Activated CD4-positive, alpha-beta T cell treated with anti-CD3 and anti-CD28 coated beads for 1 hour (primary cell): ENCODE data around the gene MRC2.
"Not testable (repeated sequence)": the region's sequence is repeated elsewhere in the genome, so short reads cannot be mapped to it uniquely, and the experiment has no call there.

Experiments
- DNase-seq: peaks from one replicate; pipeline ENCODE4 v3.0.0-alpha.2; 2020

Gene MRC2

DNA sequence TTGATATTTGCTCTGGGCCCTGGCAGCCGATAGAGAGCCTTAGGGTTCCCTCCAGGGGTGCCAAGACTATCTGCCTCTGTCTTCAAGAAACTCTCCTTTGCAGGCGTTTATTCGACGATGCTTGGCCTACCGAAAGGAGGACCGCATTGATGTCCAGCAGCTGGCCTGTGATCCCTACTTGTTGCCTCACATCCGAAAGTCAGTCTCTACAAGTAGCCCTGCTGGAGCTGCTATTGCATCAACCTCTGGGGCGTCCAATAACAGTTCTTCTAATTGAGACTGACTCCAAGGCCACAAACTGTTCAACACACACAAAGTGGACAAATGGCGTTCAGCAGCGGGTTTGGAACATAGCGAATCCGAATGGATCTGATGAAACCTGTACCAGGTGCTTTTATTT lies 15.2 kb upstream of the MRC2 start:
- not testable (repeated sequence) for DNase-seq

DNA sequence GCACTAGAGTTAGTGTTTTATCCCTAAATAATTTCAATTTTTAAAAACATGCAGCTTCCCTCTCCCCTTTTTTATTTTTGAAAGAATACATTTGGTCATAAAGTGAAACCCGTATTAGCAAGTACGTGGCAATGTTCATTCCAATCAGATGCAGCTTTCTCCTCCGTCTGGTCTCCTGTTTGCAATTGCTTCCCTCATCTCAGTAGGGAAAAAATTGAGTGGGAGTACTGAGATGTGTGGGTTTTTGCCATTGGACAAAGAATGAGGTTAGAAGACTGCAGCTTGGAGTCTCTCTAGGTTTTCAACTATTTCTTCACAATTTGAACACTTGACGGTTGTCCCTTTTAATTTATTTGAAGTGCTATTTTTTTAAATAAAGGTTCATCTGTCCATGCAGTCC lies 14.4 kb upstream of the MRC2 start:
- DNase-seq: not testable (repeated sequence)

DNA sequence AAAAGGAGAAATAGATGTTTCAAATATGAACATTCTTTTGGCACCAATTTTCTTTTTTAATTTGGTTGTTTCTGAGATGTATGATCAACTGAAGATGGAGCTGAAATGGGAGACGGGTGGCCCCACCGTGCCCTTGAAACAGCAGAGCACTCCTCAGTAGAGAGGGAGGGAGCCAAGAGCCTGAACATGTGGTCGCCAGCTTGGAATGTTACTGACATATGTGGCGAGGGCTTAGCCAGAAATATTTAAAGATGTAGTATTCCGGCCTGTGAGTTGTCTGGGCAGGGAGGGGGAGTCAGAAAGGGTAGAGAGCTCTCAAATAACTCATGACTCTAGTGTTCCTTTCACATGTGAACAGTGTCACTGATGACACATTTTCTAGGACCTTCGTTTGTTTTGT lies 13.3 kb upstream of the MRC2 start:
- no peak for DNase-seq

GRCh38 chr17:62615503-62615902 lies 12.0 kb upstream of the MRC2 start:
- no peak for DNase-seq

GRCh38 chr17:62616993-62617893 lies 10.2 kb upstream of the MRC2 start:
- DNase-seq: no peak

DNA sequence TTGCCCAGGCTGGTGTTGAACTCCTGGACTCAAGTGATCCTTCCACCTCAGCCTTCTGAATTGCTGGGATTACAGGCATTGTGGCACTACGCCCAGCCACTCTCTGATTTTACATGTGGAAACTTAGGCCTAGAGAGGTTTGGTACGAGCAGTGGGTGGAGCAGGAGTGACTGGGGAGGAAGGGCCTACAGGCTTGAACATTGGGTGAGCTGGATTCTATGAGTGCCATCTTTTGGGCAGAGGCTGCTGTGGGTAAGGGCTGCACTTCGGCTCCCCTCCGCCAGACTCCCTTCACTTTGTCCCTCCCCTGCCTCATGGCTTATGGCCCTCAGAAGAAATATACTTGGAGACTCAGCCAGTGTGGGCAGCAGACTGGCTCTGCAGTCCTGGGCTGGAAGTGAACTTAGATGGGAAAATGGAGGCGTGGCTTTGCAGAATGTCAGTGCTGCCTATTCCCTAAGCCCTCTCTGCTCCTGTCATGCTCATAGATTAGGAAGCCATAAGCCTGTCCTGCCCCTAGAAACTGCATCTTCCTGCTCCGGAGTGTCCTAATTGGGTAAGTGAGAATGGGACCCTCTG lies 9.5 kb upstream of the MRC2 start:
- DNase-seq: no peak

DNA sequence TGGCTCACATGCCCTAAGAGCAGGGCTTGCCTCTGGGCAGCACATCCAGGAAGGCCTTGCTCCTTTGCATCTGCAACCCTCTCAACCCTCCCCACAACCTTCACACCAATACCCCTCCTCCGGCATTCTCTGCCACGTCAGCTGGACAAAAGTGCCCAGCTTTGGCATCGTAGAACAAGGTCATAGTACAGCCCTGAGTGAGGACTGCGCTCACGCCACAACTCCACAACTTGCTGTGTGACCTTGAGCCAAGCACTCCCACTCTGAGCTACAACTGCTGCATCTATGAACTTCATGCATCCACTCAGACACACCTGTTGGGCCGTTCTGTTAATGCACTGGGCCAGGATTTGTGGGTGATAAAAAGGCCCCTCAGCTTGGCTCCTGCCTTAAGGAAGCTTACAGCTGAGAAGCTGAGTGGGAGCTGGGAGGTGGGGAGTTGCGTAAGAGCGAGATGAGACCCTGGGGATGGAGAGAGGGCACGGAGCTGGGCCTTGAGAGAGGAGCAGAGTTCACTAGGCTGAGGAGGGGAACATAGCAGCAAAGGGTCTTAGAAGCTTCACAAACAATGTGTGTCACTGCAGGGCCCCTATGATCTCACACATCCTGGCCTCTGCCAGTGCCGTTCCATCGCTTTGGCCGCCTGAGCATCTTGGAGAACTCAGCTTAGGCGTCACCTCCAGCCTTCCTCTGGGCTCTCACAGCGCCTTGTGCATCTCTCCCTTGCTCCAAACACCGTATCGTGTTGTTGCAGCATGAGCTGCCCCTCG lies 8.6 kb upstream of the MRC2 start:
- DNase-seq: no peak

GRCh38 chr17:62619417-62620155 lies 7.9 kb upstream of the MRC2 start:
- no peak for DNase-seq

GRCh38 chr17:62621223-62621622 lies 6.2 kb upstream of the MRC2 start:
- no peak for DNase-seq

DNA sequence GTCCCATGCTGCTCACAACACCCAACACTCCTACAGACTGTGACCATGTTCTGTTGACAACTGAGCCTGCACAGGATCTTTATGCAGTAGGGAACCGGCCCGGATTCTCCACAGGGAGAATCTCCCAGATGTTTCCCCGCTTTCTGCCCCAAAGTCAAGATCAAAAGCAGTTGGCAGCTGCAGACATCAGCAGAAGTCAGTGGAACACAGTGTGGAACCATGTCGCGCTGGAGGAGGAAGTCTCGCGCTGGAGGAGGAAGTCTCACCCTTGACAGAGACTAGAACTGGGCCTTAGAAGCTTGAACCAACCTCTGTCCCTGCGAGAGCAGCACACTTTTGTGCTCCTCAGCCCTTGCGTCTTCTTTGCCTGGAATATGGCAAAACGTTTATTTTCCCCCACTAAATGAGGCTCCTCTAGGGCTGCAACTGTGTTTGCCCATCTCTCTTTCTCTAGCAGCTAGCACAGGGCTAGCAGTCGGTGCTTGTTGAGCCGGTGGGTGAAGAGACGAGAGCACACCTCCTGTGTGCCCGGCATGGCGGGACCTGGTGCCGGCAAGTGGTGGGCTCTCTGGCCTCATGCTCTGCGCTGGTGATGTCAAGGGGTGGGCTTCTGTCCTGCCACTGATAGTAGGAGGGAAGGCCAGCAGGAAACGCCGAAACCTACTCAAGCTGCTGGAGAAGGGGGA lies 2.1 kb upstream of the MRC2 start:
- DNase-seq: no peak

GRCh38 chr17:62625870-62626200 lies 1.6 kb upstream of the MRC2 start:
- DNase-seq: no peak

GRCh38 chr17:62626719-62627218 lies 701 bp upstream of the MRC2 start:
- DNase-seq: no peak

DNA sequence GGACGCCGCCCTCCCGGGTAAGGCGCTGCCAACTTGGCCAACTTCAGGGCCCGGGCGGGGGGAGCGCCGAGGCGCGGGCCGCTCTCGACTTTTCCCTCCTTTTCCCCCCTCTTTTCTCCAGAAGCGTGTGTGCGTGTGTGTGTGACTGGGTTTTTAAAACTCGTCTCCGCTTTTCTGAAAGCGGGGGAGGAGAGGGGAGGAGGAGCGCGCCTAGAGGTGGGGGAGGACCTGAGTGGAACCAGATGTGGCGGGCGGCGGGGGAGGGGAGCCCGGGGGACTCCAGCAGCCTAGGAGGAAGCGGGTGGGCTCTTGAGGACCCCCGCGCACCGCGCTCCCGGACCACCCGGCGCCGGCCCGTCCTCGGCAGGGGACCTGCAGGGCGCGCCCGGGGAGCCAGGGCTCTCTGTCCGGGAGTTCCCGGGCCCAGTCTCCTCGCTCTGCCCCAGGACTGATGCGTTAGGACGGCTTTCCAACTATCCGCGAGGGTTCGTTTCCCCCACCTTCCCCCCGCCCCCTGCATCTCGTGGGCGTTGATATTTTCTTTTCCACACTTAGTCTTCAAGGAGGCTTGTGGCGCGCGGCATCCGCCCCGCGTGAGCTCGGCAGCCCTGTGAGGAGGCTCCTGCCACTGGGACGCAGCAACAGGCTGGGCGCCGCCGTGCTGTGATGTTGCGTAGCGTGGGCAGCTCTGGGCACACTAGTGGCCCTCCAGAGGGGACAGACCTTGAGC lies 599 bp downstream of the MRC2 start:
- DNase-seq: no peak

GRCh38 chr17:62628831-62629555 lies 1.5 kb downstream of the MRC2 start:
- no peak for DNase-seq

GRCh38 chr17:62629556-62630364 lies 2.3 kb downstream of the MRC2 start:
- DNase-seq: no peak

DNA sequence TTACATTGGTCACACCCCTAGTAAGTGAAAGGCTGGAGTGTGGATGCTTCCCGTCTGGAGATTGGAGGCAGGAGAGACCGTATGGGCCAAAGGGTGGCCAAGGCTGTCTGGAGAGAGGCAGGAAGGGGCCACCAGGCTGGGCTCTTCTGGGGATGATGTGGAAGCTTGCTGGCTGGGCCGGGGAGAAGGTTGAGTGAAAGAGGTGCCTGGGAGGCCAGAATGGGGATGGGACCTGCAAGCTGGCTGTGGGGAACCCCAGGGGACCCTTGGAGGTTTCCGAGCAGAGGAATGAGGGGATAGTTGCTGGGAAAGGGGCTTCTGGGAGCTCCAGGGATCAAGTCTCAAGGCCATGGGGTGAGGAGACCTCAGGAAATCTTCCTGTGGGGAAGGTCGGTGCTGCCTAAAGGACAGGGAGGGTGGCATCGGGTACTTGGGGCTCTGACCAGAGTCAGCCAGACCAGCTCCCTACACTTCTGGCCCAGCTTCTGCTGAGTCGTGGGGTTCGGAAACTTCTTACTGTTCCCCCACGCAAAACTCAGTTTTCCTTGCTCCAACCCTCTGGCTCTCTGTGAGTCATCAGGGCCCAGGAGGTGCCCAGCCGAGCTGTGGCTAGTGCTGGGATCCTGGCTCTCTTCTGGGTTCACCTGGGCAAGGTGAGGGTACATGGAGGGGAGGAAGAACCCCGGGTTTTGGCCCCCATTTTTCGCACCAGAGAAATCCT lies 3.1 kb downstream of the MRC2 start:
- DNase-seq: no peak

DNA sequence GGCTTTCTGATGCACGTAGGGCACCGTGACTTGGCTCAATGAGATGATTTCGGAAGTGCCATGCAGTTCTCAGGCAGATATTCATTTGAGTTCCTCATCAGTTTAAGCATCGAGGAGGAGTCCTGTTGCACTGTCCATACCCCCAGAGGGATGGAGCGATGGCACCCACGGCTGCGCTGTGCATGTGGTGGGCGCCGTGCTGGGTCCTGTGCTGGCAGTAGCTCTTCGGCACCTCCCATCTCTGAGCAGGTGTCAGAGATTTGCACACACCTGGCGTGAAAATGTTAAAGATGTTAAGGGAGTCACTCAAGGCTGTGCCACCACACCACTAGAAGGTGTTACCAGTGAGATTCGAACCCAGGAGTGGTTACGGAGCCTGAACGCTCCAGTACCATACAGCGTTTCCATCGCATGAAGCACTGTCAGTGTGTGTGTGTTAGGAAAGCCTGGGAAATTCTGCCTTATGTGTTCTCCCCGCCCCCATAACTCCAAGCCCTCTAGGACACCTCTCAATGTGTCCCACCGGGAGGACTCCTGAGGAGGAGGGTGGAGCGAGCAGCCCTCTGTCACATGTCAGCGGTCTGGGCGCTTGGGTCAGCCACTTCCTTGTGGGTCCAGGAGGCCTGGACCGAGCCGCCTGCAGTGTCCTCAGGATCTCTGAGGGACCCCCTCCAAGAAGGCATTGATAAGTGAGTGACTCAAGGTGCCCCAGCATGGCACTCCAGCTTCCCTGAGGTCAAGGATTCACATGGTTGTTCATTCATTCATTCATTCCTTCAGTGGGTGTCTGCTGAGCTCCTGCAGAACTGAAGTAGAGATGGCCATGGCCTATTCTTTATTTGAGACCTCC lies 3.8 kb downstream of the MRC2 start:
- no peak for DNase-seq
